Naive thymus-derived CD8-positive, alpha-beta T cell (primary cell): Measurements from ENCODE around the gene TMPRSS11A. TPM values are rescaled to one million over a fixed set of nuclear protein-coding genes. Genes with fewer than 3 reads are reported as not detected.

Experiments used
- ATAC-seq, 2 donors: fragments of 150-1000 bp; cut with Tn5 transposase in 1 of 2; sonication (Bioruptor Pico), chemical (Tn5 transposase) in 1 of 2; 1 replicate in 1 of 2; 2 replicates in 1 of 2; pipeline ENCODE4 v1.10.0; 2021; ENCODE audit warnings: mild to moderate bottlenecking in 2 of 2, moderate library complexity in 2 of 2
- POLR2A ChIA-PET: fragments of 350-600 bp; sonication (Branson Sonifier 250); formaldehyde crosslinking; loops from one replicate; lab custom pipeline; 2021; ENCODE audit warnings: antibody characterized with exemption; lab: Charles Lee
- DNase-seq, 10 donors: peaks; one replicate each; pipeline versions ENCODE4 v3.0.0 to v3.0.0-alpha.2; 2020 to 2022
- H3K27ac Mint-ChIP-seq, 10 donors: one replicate each; pipeline ENCODE4 v1.8.0; 2020 to 2022; ENCODE audit warnings: mild to moderate bottlenecking in 10 of 10, mixed read lengths in 10 of 10, moderate library complexity in 4 of 10, inconsistent platforms in 1 of 10
- H3K27me3 Mint-ChIP-seq, 5 donors: one replicate each; pipeline ENCODE4 v1.8.0; 2021 to 2022; ENCODE audit warnings: mixed read lengths in 5 of 5
- H3K36me3 Mint-ChIP-seq, 3 donors: one replicate each; pipeline ENCODE4 v1.8.0; 2020 to 2022; ENCODE audit warnings: mixed read lengths in 3 of 3, mild to moderate bottlenecking in 2 of 3, inconsistent platforms in 1 of 3
- H3K4me1 Mint-ChIP-seq, 4 donors: one replicate each; pipeline ENCODE4 v1.8.0; 2021 to 2022; ENCODE audit warnings: mixed read lengths in 4 of 4
- H3K4me3 Mint-ChIP-seq, 10 donors: one replicate each; pipeline ENCODE4 v1.8.0; 2020 to 2022; ENCODE audit warnings: mild to moderate bottlenecking in 10 of 10, mixed read lengths in 10 of 10, moderate library complexity in 6 of 10, inconsistent platforms in 1 of 10
- H3K9me3 Mint-ChIP-seq, 9 donors: one replicate each; pipeline ENCODE4 v1.8.0; 2020 to 2022; ENCODE audit warnings: mixed read lengths in 9 of 9, mild to moderate bottlenecking in 3 of 9, inconsistent platforms in 1 of 9, moderate library complexity in 1 of 9
- polyA plus RNA-seq, 3 donors: library from polyadenylated mRNA; unstranded; fragments of 300-500 nt; fragmentation: Illumina TruSeq; gene quantifications; one replicate each; pipeline ENCODE4 v1.2.3, GENCODE V29; 2021
- total RNA-seq, 8 experiments: library from RNA in 2 of 8; stranded (reverse) in 2 of 8; gene quantifications; one replicate each; pipeline ENCODE4 v1.2.3 and lab custom pipeline; 2021 to 2026

The TMPRSS11A gene
- total RNA-seq (not detected), polyA plus RNA-seq (not detected), total RNA-seq (lab: John Stamatoyannopoulos, UW) (0 reads per million in 6 experiments)

GRCh38 chr4:67963356-67963755 lies at the start of gene TMPRSS11A:
Gene TMPRSS11A, minus strand, starts transcription at chr4:67963493. Its CDS starts 100 bp downstream, at chr4:67963393.
- Mint-ChIP-seq H3K4me1 (no peaks in the 10 kb centered on the region), H3K9me3 (peaks cover 0 to 12% (median 0%) of the 10 kb centered on the region in 9 donors), H3K36me3 (no peaks in the 10 kb centered on the region), H3K4me3 (no peak within 1 kb of the TSS), H3K27me3 (no peaks in the 10 kb centered on the region), H3K27ac (no peak within 1 kb of the TSS)
- no peak for ATAC-seq
- POLR2A ChIA-PET: no interaction called here
- DNase-seq: no peak

GRCh38 chr4:68011684-68012083 lies 48.4 kb upstream of the TMPRSS11A start:
- Mint-ChIP-seq H3K27ac (no peak overlapping the region), H3K4me3 (no peak overlapping the region), H3K36me3 (no peaks in the 10 kb centered on the region), H3K4me1 (no peaks in the 10 kb centered on the region), H3K27me3 (peaks cover 0 to 4% (median 0%) of the 10 kb centered on the region in 5 donors), H3K9me3 (peaks cover 0 to 6% (median 0%) of the 10 kb centered on the region in 9 donors)
- no peak for DNase-seq
- POLR2A ChIA-PET: no interaction called here
- no peak for ATAC-seq

- no peak overlapping the region for H3K4me3 Mint-ChIP-seq
- peaks cover 0 to 7% (median 2%) of the 10 kb centered on the region in 5 donors for H3K27me3 Mint-ChIP-seq
- POLR2A ChIA-PET: no interaction called here
- peaks cover 0 to 18% (median 8%) of the 10 kb centered on the region in 9 donors for H3K9me3 Mint-ChIP-seq
- ATAC-seq (no peak), DNase-seq (no peak)
- H3K4me1 Mint-ChIP-seq: no peaks in the 10 kb centered on the region
- H3K27ac Mint-ChIP-seq: no peak overlapping the region
- peaks cover 0 to 5% (median 0%) of the 10 kb centered on the region in 3 donors for H3K36me3 Mint-ChIP-seq
Observed at GRCh38 chr4:68002906-68003305, 39.6 kb upstream of the TMPRSS11A start.

GRCh38 chr4:67996127-67996526 lies 32.8 kb upstream of the TMPRSS11A start:
- Mint-ChIP-seq H3K9me3 (no peaks in the 10 kb centered on the region), H3K27me3 (peaks cover 0 to 7% (median 3%) of the 10 kb centered on the region in 5 donors), H3K36me3 (no peaks in the 10 kb centered on the region), H3K27ac (no peak overlapping the region), H3K4me1 (peaks cover 0 to 2% (median 0%) of the 10 kb centered on the region in 4 donors), H3K4me3 (no peak overlapping the region)
- no peak for ATAC-seq
- POLR2A ChIA-PET: no interaction called here
- DNase-seq: no peak

GRCh38 chr4:67988991-67989390 lies 25.7 kb upstream of the TMPRSS11A start:
- H3K4me3 Mint-ChIP-seq: no peak overlapping the region
- peaks cover 0 to 6% (median under 1%) of the 10 kb centered on the region in 4 donors for H3K4me1 Mint-ChIP-seq
- DNase-seq: no peak
- ATAC-seq: no peak
- no peaks in the 10 kb centered on the region for H3K36me3 Mint-ChIP-seq
- peaks cover 3 to 13% (median 8%) of the 10 kb centered on the region in 5 donors for H3K27me3 Mint-ChIP-seq
- POLR2A ChIA-PET: no interaction called here
- H3K9me3 Mint-ChIP-seq: no peaks in the 10 kb centered on the region
- no peak overlapping the region for H3K27ac Mint-ChIP-seq

- no peak overlapping the region for H3K4me3 Mint-ChIP-seq
- H3K27ac Mint-ChIP-seq: no peak overlapping the region
- peaks cover 5 to 29% (median 11%) of the 10 kb centered on the region in 5 donors for H3K27me3 Mint-ChIP-seq
- DNase-seq (no peak), ATAC-seq (no peak)
- POLR2A ChIA-PET: no interaction called here
- H3K9me3 Mint-ChIP-seq: peaks cover 0 to 24% (median 4%) of the 10 kb centered on the region in 9 donors
- H3K36me3 Mint-ChIP-seq: no peaks in the 10 kb centered on the region
- H3K4me1 Mint-ChIP-seq: no peaks in the 10 kb centered on the region
Observed at GRCh38 chr4:67983333-67983732, 20.0 kb upstream of the TMPRSS11A start.

GRCh38 chr4:67980512-67980911 lies 17.2 kb upstream of the TMPRSS11A start:
- no peak overlapping the region for H3K4me3 Mint-ChIP-seq
- no peaks in the 10 kb centered on the region for H3K4me1 Mint-ChIP-seq
- no peak overlapping the region for H3K27ac Mint-ChIP-seq
- DNase-seq (no peak), ATAC-seq (no peak)
- POLR2A ChIA-PET: no interaction called here
- peaks cover 0 to 2% (median 0%) of the 10 kb centered on the region in 3 donors for H3K36me3 Mint-ChIP-seq
- H3K9me3 Mint-ChIP-seq: peaks cover 0 to 38% (median 10%) of the 10 kb centered on the region in 9 donors
- peaks cover 4 to 25% (median 7%) of the 10 kb centered on the region in 5 donors for H3K27me3 Mint-ChIP-seq

- POLR2A ChIA-PET: no interaction called here
- Mint-ChIP-seq H3K4me3 (no peak overlapping the region), H3K27ac (no peak overlapping the region), H3K4me1 (no peaks in the 10 kb centered on the region), H3K9me3 (peaks cover 12 to 48% (median 17%) of the 10 kb centered on the region in 9 donors), H3K36me3 (peaks cover 0 to 12% (median 0%) of the 10 kb centered on the region in 3 donors), H3K27me3 (peaks cover 0 to 4% (median 0%) of the 10 kb centered on the region in 5 donors)
- DNase-seq (no peak), ATAC-seq (no peak)
Observed at GRCh38 chr4:67973608-67974007, 10.3 kb upstream of the TMPRSS11A start.

GRCh38 chr4:67954890-67955289 lies 8.4 kb downstream of the TMPRSS11A start:
- H3K9me3 Mint-ChIP-seq: peaks cover 0 to 10% (median 3%) of the 10 kb centered on the region in 9 donors
- DNase-seq (no peak), ATAC-seq (no peak)
- H3K4me3 Mint-ChIP-seq: no peak overlapping the region
- H3K4me1 Mint-ChIP-seq: no peaks in the 10 kb centered on the region
- peaks cover 0 to 11% (median 0%) of the 10 kb centered on the region in 5 donors for H3K27me3 Mint-ChIP-seq
- H3K36me3 Mint-ChIP-seq: no peaks in the 10 kb centered on the region
- H3K27ac Mint-ChIP-seq: no peak overlapping the region
- POLR2A ChIA-PET: no interaction called here

GRCh38 chr4:67941074-67941473 lies 22.2 kb downstream of the TMPRSS11A start:
- H3K4me1 Mint-ChIP-seq: no peaks in the 10 kb centered on the region
- DNase-seq (no peak), ATAC-seq (no peak)
- peaks cover 0 to 9% (median 0%) of the 10 kb centered on the region in 9 donors for H3K9me3 Mint-ChIP-seq
- POLR2A ChIA-PET: no interaction called here
- H3K27me3 Mint-ChIP-seq: peaks cover 0 to 9% (median 1%) of the 10 kb centered on the region in 5 donors
- no peaks in the 10 kb centered on the region for H3K36me3 Mint-ChIP-seq
- H3K4me3 Mint-ChIP-seq: no peak overlapping the region
- no peak overlapping the region for H3K27ac Mint-ChIP-seq

GRCh38 chr4:67940506-67940905 lies 22.8 kb downstream of the TMPRSS11A start:
- no peaks in the 10 kb centered on the region for H3K4me1 Mint-ChIP-seq
- ATAC-seq: no peak
- peaks cover 0 to 9% (median 1%) of the 10 kb centered on the region in 5 donors for H3K27me3 Mint-ChIP-seq
- POLR2A ChIA-PET: no interaction called here
- no peak overlapping the region for H3K4me3 Mint-ChIP-seq
- peaks cover 0 to 9% (median 0%) of the 10 kb centered on the region in 9 donors for H3K9me3 Mint-ChIP-seq
- no peak for DNase-seq
- no peaks in the 10 kb centered on the region for H3K36me3 Mint-ChIP-seq
- no peak overlapping the region for H3K27ac Mint-ChIP-seq

- Mint-ChIP-seq H3K4me1 (no peaks in the 10 kb centered on the region), H3K27me3 (peaks cover 0 to 9% (median 1%) of the 10 kb centered on the region in 5 donors), H3K4me3 (no peak overlapping the region), H3K27ac (no peak overlapping the region), H3K9me3 (peaks cover 0 to 9% (median 0%) of the 10 kb centered on the region in 9 donors), H3K36me3 (no peaks in the 10 kb centered on the region)
- DNase-seq (no peak), ATAC-seq (no peak)
- POLR2A ChIA-PET: no interaction called here
Observed at GRCh38 chr4:67939195-67939594, 24.1 kb downstream of the TMPRSS11A start.

GRCh38 chr4:67935888-67936287 lies 27.4 kb downstream of the TMPRSS11A start:
- POLR2A ChIA-PET: no interaction called here

GRCh38 chr4:67934628-67935027 lies 28.7 kb downstream of the TMPRSS11A start:
- Mint-ChIP-seq H3K4me3 (no peak overlapping the region), H3K27ac (no peak overlapping the region), H3K27me3 (peaks cover 0 to 7% (median 3%) of the 10 kb centered on the region in 5 donors), H3K9me3 (peaks cover 0 to 5% (median 0%) of the 10 kb centered on the region in 9 donors), H3K4me1 (no peaks in the 10 kb centered on the region), H3K36me3 (no peaks in the 10 kb centered on the region)
- ATAC-seq (no peak), DNase-seq (no peak)
- POLR2A ChIA-PET: no interaction called here

More at GRCh38 chr4:67935888-67936287, 27.4 kb downstream of the TMPRSS11A start:
- Mint-ChIP-seq H3K36me3 (no peaks in the 10 kb centered on the region), H3K27ac (no peak overlapping the region), H3K4me3 (no peak overlapping the region), H3K4me1 (no peaks in the 10 kb centered on the region), H3K9me3 (peaks cover 0 to 5% (median 0%) of the 10 kb centered on the region in 9 donors), H3K27me3 (peaks cover 0 to 8% (median 4%) of the 10 kb centered on the region in 5 donors)
- no peak for DNase-seq
- ATAC-seq: no peak
